CD4-positive, alpha-beta memory T cell (primary cell): ENCODE measurements around the gene ATP6V1G1. TPM values are rescaled to one million over a fixed set of nuclear protein-coding genes. Genes with fewer than 3 reads are reported as not detected.

Source experiments
- CTCF ChIA-PET: fragments of 350-600 bp; sonication (Branson Sonifier 250); formaldehyde crosslinking; loops from one replicate; lab custom pipeline; 2021; ENCODE audit warnings: inconsistent platforms; ENCODE audit not compliant: partially characterized antibody; lab: Charles Lee
- POLR2A ChIA-PET: fragments of 350-600 bp; sonication (Branson Sonifier 250); formaldehyde crosslinking; loops from one replicate; lab custom pipeline; 2021; ENCODE audit not compliant: partially characterized antibody; lab: Charles Lee
- DNase-seq, 5 donors: peaks; one replicate each; pipeline versions ENCODE4 v3.0.0 to v3.0.0-alpha.2; 2020 to 2022; ENCODE audit warnings: mixed read lengths in 1 of 5
- H3K27ac ChIP-seq: one replicate; pipeline ENCODE4 v1.7.0; 2013; ENCODE audit warnings: low read depth, low read length
- H3K27me3 ChIP-seq: 2 replicates; pipeline ENCODE4 v1.7.0; 2013; ENCODE audit warnings: mild to moderate bottlenecking, low read length, moderate library complexity; ENCODE audit not compliant: insufficient read depth
- H3K36me3 ChIP-seq: 2 replicates; pipeline ENCODE4 v1.7.0; 2013; ENCODE audit warnings: mild to moderate bottlenecking, low read length, moderate library complexity; ENCODE audit not compliant: insufficient read depth
- H3K4me1 ChIP-seq: 2 replicates; pipeline ENCODE4 v1.7.0; 2013; ENCODE audit warnings: mild to moderate bottlenecking, low read length, moderate library complexity; ENCODE audit not compliant: insufficient read depth
- H3K4me3 ChIP-seq, 2 donors: one replicate each; pipeline ENCODE4 v1.7.0; 2013; ENCODE audit warnings: low read length in 2 of 2, mild to moderate bottlenecking in 1 of 2
- H3K9me3 ChIP-seq, 2 donors: one replicate each; pipeline ENCODE4 v1.7.0; 2013; ENCODE audit warnings: low read length in 2 of 2, control low read depth in 1 of 2; ENCODE audit not compliant: control insufficient read depth in 1 of 2
- H3K27ac Mint-ChIP-seq, 7 donors: one replicate each; pipeline ENCODE4 v1.8.0; 2020 to 2021; ENCODE audit warnings: mixed read lengths in 7 of 7, mild to moderate bottlenecking in 6 of 7, inconsistent platforms in 3 of 7, moderate library complexity in 3 of 7
- H3K27me3 Mint-ChIP-seq, 2 donors: one replicate each; pipeline ENCODE4 v1.8.0; 2020 to 2021; ENCODE audit warnings: mixed read lengths in 2 of 2
- H3K36me3 Mint-ChIP-seq, 2 donors: one replicate each; pipeline ENCODE4 v1.8.0; 2020 to 2021; ENCODE audit warnings: mixed read lengths in 2 of 2, inconsistent platforms in 1 of 2, mild to moderate bottlenecking in 1 of 2
- H3K4me1 Mint-ChIP-seq, 4 donors: one replicate each; pipeline ENCODE4 v1.8.0; 2020 to 2021; ENCODE audit warnings: mixed read lengths in 4 of 4, mild to moderate bottlenecking in 1 of 4
- H3K4me3 Mint-ChIP-seq, 8 donors: one replicate each; pipeline ENCODE4 v1.8.0; 2020 to 2021; ENCODE audit warnings: mixed read lengths in 8 of 8, mild to moderate bottlenecking in 7 of 8, moderate library complexity in 6 of 8, inconsistent platforms in 3 of 8
- H3K9me3 Mint-ChIP-seq, 8 donors: one replicate each; pipeline ENCODE4 v1.8.0; 2020 to 2021; ENCODE audit warnings: mixed read lengths in 8 of 8, mild to moderate bottlenecking in 5 of 8, inconsistent platforms in 3 of 8, moderate library complexity in 1 of 8
- intact Hi-C: fragments of 100-400 bp; cut with micrococcal nuclease; formaldehyde crosslinking; loops from one replicate; pipeline ENCODE4 v1.15.1; 2023
- polyA plus RNA-seq, 2 donors: library from polyadenylated mRNA; unstranded; fragments of 300-500 nt; fragmentation: Illumina TruSeq; gene quantifications; one replicate each; pipeline ENCODE4 v1.2.3, GENCODE V29; 2021
- total RNA-seq, 2 experiments: library from RNA; stranded (reverse); gene quantifications; one replicate each; pipeline ENCODE4 v1.2.3, GENCODE V29; 2021

Gene ATP6V1G1
- total and polyA plus RNA-seq, 4 experiments from 2014 or later, result 121 to 449 (median 198) TPM

GRCh38 chr9:114560956-114561355 is 26.6 kb upstream of the ATP6V1G1 start:
- intact Hi-C loops, result no loop called here
- CTCF ChIA-PET, result no interaction called here

GRCh38 chr9:114561771-114562170 is 25.8 kb upstream of the ATP6V1G1 start:
- H3K4me3 ChIP-seq, result no peak overlapping the region
- H3K4me1 ChIP-seq, result no peaks in the 10 kb centered on the region
- Mint-ChIP-seq H3K9me3 (peaks cover 0 to under 1% (median 0%) of the 10 kb centered on the region in 8 donors), H3K27me3 (peaks cover 6 to 13% of the 10 kb centered on the region in 2 donors), H3K36me3 (no peaks in the 10 kb centered on the region), H3K27ac (no peak overlapping the region), H3K4me3 (no peak overlapping the region), H3K4me1 (peaks cover 0 to 3% (median 0%) of the 10 kb centered on the region in 4 donors)
- POLR2A ChIA-PET, result no interaction called here
- no peaks in the 10 kb centered on the region for H3K9me3 ChIP-seq
- no peaks in the 10 kb centered on the region for H3K36me3 ChIP-seq
- CTCF ChIA-PET, result no interaction called here
- no peak overlapping the region for H3K27ac ChIP-seq
- DNase-seq, result no peak
- no peaks in the 10 kb centered on the region for H3K27me3 ChIP-seq
- intact Hi-C loops, result no loop called here

More at GRCh38 chr9:114560956-114561355, 26.6 kb upstream of the ATP6V1G1 start:
- H3K36me3 ChIP-seq, result no peaks in the 10 kb centered on the region
- DNase-seq, result no peak
- POLR2A ChIA-PET, result no interaction called here
- Mint-ChIP-seq H3K9me3 (peaks cover 0 to 6% (median 0%) of the 10 kb centered on the region in 8 donors), H3K36me3 (no peaks in the 10 kb centered on the region), H3K27ac (no peak overlapping the region), H3K4me1 (peaks cover 0 to under 1% (median 0%) of the 10 kb centered on the region in 4 donors), H3K27me3 (peaks cover 6 to 13% of the 10 kb centered on the region in 2 donors), H3K4me3 (no peak overlapping the region)
- H3K27ac ChIP-seq, result no peak overlapping the region
- no peaks in the 10 kb centered on the region for H3K27me3 ChIP-seq
- H3K4me1 ChIP-seq, result no peaks in the 10 kb centered on the region
- no peak overlapping the region for H3K4me3 ChIP-seq
- no peaks in the 10 kb centered on the region for H3K9me3 ChIP-seq

GRCh38 chr9:114565204-114565603 is 22.4 kb upstream of the ATP6V1G1 start:
- ChIA-PET CTCF (no interaction called here), POLR2A (interaction anchor here (0.6 kb wide), 1 partner anchor 415 kb away, joined by 3 read pairs; no protein-coding TSS in a partner anchor)
- H3K4me1 ChIP-seq, result no peaks in the 10 kb centered on the region
- no peak overlapping the region for H3K27ac ChIP-seq
- H3K4me3 ChIP-seq, result no peak overlapping the region
- DNase-seq, result no peak
- H3K27me3 Mint-ChIP-seq, result peaks cover 6 to 11% of the 10 kb centered on the region in 2 donors
- no peaks in the 10 kb centered on the region for H3K9me3 ChIP-seq
- H3K36me3 Mint-ChIP-seq, result no peaks in the 10 kb centered on the region
- no peak overlapping the region for H3K4me3 Mint-ChIP-seq
- H3K27me3 ChIP-seq, result no peaks in the 10 kb centered on the region
- no peaks in the 10 kb centered on the region for H3K36me3 ChIP-seq
- intact Hi-C loops, result no loop called here
- H3K9me3 Mint-ChIP-seq, result no peaks in the 10 kb centered on the region
- no peak overlapping the region for H3K27ac Mint-ChIP-seq
- peaks cover 0 to 3% (median 0%) of the 10 kb centered on the region in 4 donors for H3K4me1 Mint-ChIP-seq

DNA sequence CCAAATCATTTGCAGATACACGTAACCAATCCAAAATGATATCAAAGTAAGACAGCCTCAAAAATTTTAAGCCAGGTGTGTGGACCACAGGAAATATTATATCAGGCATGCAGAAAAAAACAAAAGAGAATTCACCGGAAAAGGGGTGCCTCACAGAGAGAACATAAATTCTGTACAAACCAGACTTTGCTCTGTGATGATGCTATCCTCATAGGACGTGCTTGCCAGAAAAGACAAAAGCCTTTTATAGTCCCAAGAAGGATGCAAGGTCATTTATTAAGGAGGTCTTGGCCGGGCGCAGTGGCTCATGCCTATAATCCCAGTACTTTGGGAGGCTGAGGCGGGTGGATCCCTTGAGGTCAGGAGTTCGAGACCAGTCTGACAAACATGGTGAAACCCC is 16.8 kb upstream of the ATP6V1G1 start:
- no peak overlapping the region for H3K27ac ChIP-seq
- intact Hi-C loops, result no loop called here
- POLR2A ChIA-PET, result no interaction called here
- H3K27ac Mint-ChIP-seq, result no peak overlapping the region
- no peaks in the 10 kb centered on the region for H3K9me3 ChIP-seq
- H3K4me1 Mint-ChIP-seq, result peaks cover 0 to 3% (median 0%) of the 10 kb centered on the region in 4 donors
- no peaks in the 10 kb centered on the region for H3K36me3 ChIP-seq
- no peaks in the 10 kb centered on the region for H3K27me3 ChIP-seq
- DNase-seq, result no peak
- H3K36me3 Mint-ChIP-seq, result no peaks in the 10 kb centered on the region
- CTCF ChIA-PET, result interaction anchor here (0.8 to 1.0 kb wide), 3 partner anchors 16 to 83 kb away, joined by 3 to 6 read pairs (median 3); no protein-coding TSS in a partner anchor
- no peak overlapping the region for H3K4me3 ChIP-seq
- H3K4me1 ChIP-seq, result no peaks in the 10 kb centered on the region
- no peaks in the 10 kb centered on the region for H3K9me3 Mint-ChIP-seq
- no peaks in the 10 kb centered on the region for H3K27me3 Mint-ChIP-seq
- H3K4me3 Mint-ChIP-seq, result no peak overlapping the region

- intact Hi-C loops, result no loop called here
- Histone ChIP-seq H3K4me3 (no peak overlapping the region), H3K4me1 (no peaks in the 10 kb centered on the region), H3K36me3 (no peaks in the 10 kb centered on the region), H3K27me3 (no peaks in the 10 kb centered on the region), H3K27ac (no peak overlapping the region), H3K9me3 (no peaks in the 10 kb centered on the region)
- H3K27ac Mint-ChIP-seq, result no peak overlapping the region
- ChIA-PET CTCF (interaction anchor here (0.8 to 1.6 kb wide), 5 partner anchors 13 to 82 kb away, joined by 3 to 6 read pairs (median 3); no protein-coding TSS in a partner anchor), POLR2A (interaction anchor here (0.7 kb wide), 1 partner anchor 39 kb away, joined by 3 read pairs; the partner anchor contains the start of gene TMEM268)
- H3K9me3 Mint-ChIP-seq, result no peaks in the 10 kb centered on the region
- no peak overlapping the region for H3K4me3 Mint-ChIP-seq
- no peaks in the 10 kb centered on the region for H3K36me3 Mint-ChIP-seq
- no peaks in the 10 kb centered on the region for H3K4me1 Mint-ChIP-seq
- H3K27me3 Mint-ChIP-seq, result no peaks in the 10 kb centered on the region
- no peak for DNase-seq
These were observed 16.2 kb upstream of the ATP6V1G1 start for GRCh38 chr9:114571391-114571790.

- POLR2A ChIA-PET, result interaction anchor here (0.7 kb wide), 1 partner anchor 39 kb away, joined by 3 read pairs; the partner anchor contains the start of gene TMEM268
- DNase-seq, result no peak
- no peaks in the 10 kb centered on the region for H3K4me1 ChIP-seq
- H3K36me3 Mint-ChIP-seq, result no peaks in the 10 kb centered on the region
- H3K4me3 Mint-ChIP-seq, result no peak overlapping the region
- H3K27ac Mint-ChIP-seq, result no peak overlapping the region
- no peaks in the 10 kb centered on the region for H3K27me3 ChIP-seq
- H3K27me3 Mint-ChIP-seq, result no peaks in the 10 kb centered on the region
- H3K27ac ChIP-seq, result no peak overlapping the region
- intact Hi-C loops, result no loop called here
- H3K9me3 Mint-ChIP-seq, result no peaks in the 10 kb centered on the region
- H3K9me3 ChIP-seq, result no peaks in the 10 kb centered on the region
- no peaks in the 10 kb centered on the region for H3K4me1 Mint-ChIP-seq
- no peak overlapping the region for H3K4me3 ChIP-seq
- CTCF ChIA-PET, result interaction anchor here (1.4 to 1.6 kb wide), 2 partner anchors 13 to 81 kb away, joined by 3 to 4 read pairs; no protein-coding TSS in a partner anchor
- H3K36me3 ChIP-seq, result no peaks in the 10 kb centered on the region
These were observed 15.4 kb upstream of the ATP6V1G1 start for GRCh38 chr9:114572199-114572598.

- POLR2A ChIA-PET, result no interaction called here
These were observed 13.1 kb upstream of the ATP6V1G1 start for GRCh38 chr9:114574438-114574837.

More at GRCh38 chr9:114574438-114574837, 13.1 kb upstream of the ATP6V1G1 start:
- no peak for DNase-seq
- H3K36me3 Mint-ChIP-seq, result no peaks in the 10 kb centered on the region
- Histone ChIP-seq H3K27ac (no peak overlapping the region), H3K4me3 (no peak overlapping the region), H3K4me1 (no peaks in the 10 kb centered on the region), H3K27me3 (no peaks in the 10 kb centered on the region), H3K9me3 (no peaks in the 10 kb centered on the region), H3K36me3 (no peaks in the 10 kb centered on the region)
- no peak overlapping the region for H3K27ac Mint-ChIP-seq
- CTCF ChIA-PET, result interaction anchor here (0.7 to 1.1 kb wide), 2 partner anchors 15 to 118 kb away, joined by 3 to 5 read pairs; no protein-coding TSS in a partner anchor
- no peaks in the 10 kb centered on the region for H3K4me1 Mint-ChIP-seq
- intact Hi-C loops, result no loop called here
- H3K4me3 Mint-ChIP-seq, result no peak overlapping the region
- no peaks in the 10 kb centered on the region for H3K9me3 Mint-ChIP-seq
- H3K27me3 Mint-ChIP-seq, result no peaks in the 10 kb centered on the region
